H1 (cell line): ENCODE results near the gene TSEN54.
A peak's percentile ranks its signal among the peaks of the same experiment; 100 is the strongest.

Experiments used
- ATF3 ChIP-seq: IDR thresholded peaks from 2 replicates; pipeline ENCODE4 v1.6.1; 2011; ENCODE audit warnings: low read depth, mild to moderate bottlenecking, low read length; ENCODE audit not compliant: insufficient read depth
- CEBPB ChIP-seq: IDR thresholded peaks from 2 replicates; pipeline ENCODE4 v1.6.1; 2012; ENCODE audit warnings: low read depth, low read length
- CREB1 ChIP-seq: IDR thresholded peaks from 2 replicates; pipeline ENCODE4 v1.6.1; 2012; ENCODE audit warnings: inconsistent platforms
- E2F6 ChIP-seq: IDR thresholded peaks from 2 replicates; pipeline ENCODE4 v1.6.1; 2012; ENCODE audit warnings: inconsistent platforms
- EGR1 ChIP-seq: IDR thresholded peaks from 2 replicates; pipeline ENCODE4 v1.6.1; 2011; ENCODE audit warnings: low read depth, low read length, borderline replicate concordance
- EP300 ChIP-seq, 2 experiments: IDR thresholded peaks; 1 replicate in 1 of 2; 2 replicates in 1 of 2; pipeline ENCODE4 v1.6.1; 2011 to 2012; ENCODE audit warnings: low read depth in 2 of 2, low read length in 2 of 2, mild to moderate bottlenecking in 2 of 2, borderline replicate concordance in 1 of 2, inconsistent platforms in 1 of 2, moderate library complexity in 1 of 2
- GABPA ChIP-seq: IDR thresholded peaks from 2 replicates; pipeline ENCODE4 v1.6.1; 2011; ENCODE audit warnings: mild to moderate bottlenecking, low read length, moderate library complexity, borderline replicate concordance; ENCODE audit not compliant: insufficient read depth
- JUND ChIP-seq: IDR thresholded peaks from 2 replicates; pipeline ENCODE4 v1.6.1; 2011; ENCODE audit warnings: mild to moderate bottlenecking, improper control_type of control experiment, low read length
- KDM4A ChIP-seq: IDR thresholded peaks from one replicate; pipeline ENCODE4 v1.7.1; 2012; ENCODE audit warnings: low read depth, mild to moderate bottlenecking, moderate library complexity, low read length, inconsistent platforms; ENCODE audit not compliant: severe bottlenecking
- POLR2A ChIP-seq, 2 experiments: IDR thresholded peaks; 1 replicate in 1 of 2; 2 replicates in 1 of 2; pipeline ENCODE4 v1.6.1; 2011; ENCODE audit warnings: low read depth in 2 of 2, low read length in 2 of 2, mild to moderate bottlenecking in 2 of 2; ENCODE audit errors: control extremely low read depth in 1 of 2
- POLR2AphosphoS5 ChIP-seq: IDR thresholded peaks from 2 replicates; pipeline ENCODE4 v1.6.1; 2011; ENCODE audit warnings: low read depth, low read length
- RAD21 ChIP-seq, 2 experiments: IDR thresholded peaks in 1 of 2; conservative IDR thresholded peaks in 1 of 2; 2 replicates each; pipeline ENCODE4 v1.6.1; 2011; ENCODE audit warnings: low read depth in 2 of 2, low read length in 2 of 2, improper control_type of control experiment in 1 of 2, inconsistent platforms in 1 of 2, mild to moderate bottlenecking in 1 of 2, moderate library complexity in 1 of 2
- TF ChIP-seq, protein P1 (sequence below), 3 experiments: IDR thresholded peaks; 1 replicate in 2 of 3; 2 replicates in 1 of 3; pipeline versions ENCODE4 v1.5.1 to v1.6.1; 2011; ENCODE audit warnings: low read length in 3 of 3, mild to moderate bottlenecking in 3 of 3, inconsistent platforms in 2 of 3, low read depth in 1 of 3, moderate library complexity in 1 of 3; ENCODE audit not compliant: insufficient read depth in 1 of 3; ENCODE audit errors: control extremely low read depth in 1 of 3

DNA sequence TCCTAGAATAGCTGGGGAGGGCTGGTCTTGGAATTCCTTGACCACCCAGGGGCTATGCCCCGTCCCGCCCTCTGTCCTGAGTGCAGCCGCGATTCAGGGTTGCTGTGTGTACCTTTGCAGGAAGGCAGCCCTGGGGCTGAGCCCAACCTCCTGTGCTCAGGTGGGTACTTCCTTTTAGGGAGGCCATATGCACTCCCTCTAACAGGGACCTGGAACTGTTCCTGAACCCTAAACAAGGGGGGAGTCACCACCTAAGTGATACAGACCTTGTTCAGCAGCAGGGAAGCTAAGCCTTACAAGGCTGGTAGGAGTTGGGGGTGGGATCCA is 33.8 kb downstream of the TSEN54 start:
- TF ChIP-seq, protein P1, sequence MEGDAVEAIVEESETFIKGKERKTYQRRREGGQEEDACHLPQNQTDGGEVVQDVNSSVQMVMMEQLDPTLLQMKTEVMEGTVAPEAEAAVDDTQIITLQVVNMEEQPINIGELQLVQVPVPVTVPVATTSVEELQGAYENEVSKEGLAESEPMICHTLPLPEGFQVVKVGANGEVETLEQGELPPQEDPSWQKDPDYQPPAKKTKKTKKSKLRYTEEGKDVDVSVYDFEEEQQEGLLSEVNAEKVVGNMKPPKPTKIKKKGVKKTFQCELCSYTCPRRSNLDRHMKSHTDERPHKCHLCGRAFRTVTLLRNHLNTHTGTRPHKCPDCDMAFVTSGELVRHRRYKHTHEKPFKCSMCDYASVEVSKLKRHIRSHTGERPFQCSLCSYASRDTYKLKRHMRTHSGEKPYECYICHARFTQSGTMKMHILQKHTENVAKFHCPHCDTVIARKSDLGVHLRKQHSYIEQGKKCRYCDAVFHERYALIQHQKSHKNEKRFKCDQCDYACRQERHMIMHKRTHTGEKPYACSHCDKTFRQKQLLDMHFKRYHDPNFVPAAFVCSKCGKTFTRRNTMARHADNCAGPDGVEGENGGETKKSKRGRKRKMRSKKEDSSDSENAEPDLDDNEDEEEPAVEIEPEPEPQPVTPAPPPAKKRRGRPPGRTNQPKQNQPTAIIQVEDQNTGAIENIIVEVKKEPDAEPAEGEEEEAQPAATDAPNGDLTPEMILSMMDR (IDR thresholded peaks at IDR 0.05; ENCODE audit: control extremely low read depth in 1 of 3, insufficient read depth in 1 of 3, low read depth in 1 of 3, low read length in 3 of 3) = no peak
- TF ChIP-seq JUND (no peak), EP300 (IDR thresholded peaks at IDR 0.05; ENCODE audit: borderline replicate concordance in 1 of 2, low read depth in 2 of 2, low read length in 2 of 2) (no peak), ATF3 (no peak), RAD21 (IDR thresholded peaks at IDR 0.05 in 1 of 2, conservative IDR thresholded peaks at IDR 0.05 in 1 of 2; ENCODE audit: low read depth in 2 of 2, low read length in 2 of 2) (no peak), KDM4A (no peak), E2F6 (no peak), EGR1 (no peak), CREB1 (no peak), POLR2AphosphoS5 (0 out of 2 replicates have a peak, but pooled peaks have one; percentile 38), CEBPB (no peak), GABPA (no peak), POLR2A (IDR thresholded peaks at IDR 0.05; ENCODE audit: control extremely low read depth in 1 of 2, low read depth in 2 of 2, low read length in 2 of 2) (no peak)
